HepG2 (cell line): ENCODE results near the gene CBFA2T2. TPM values are rescaled to one million over a fixed set of nuclear protein-coding genes. Genes with fewer than 3 reads are reported as not detected.

Source experiments
- ARHGAP35 ChIP-seq: sonication (generic); formaldehyde crosslinking; IDR thresholded peaks from 2 replicates; pipeline ENCODE4 v1.9.0; 2022; ENCODE audit warnings: mild to moderate bottlenecking, inconsistent platforms, moderate library complexity, missing genetic modification reagents, borderline replicate concordance
- CAMTA2 ChIP-seq: sonication (generic); formaldehyde crosslinking; IDR thresholded peaks from 2 replicates; pipeline ENCODE4 v1.4.0; 2020; ENCODE audit warnings: mild to moderate bottlenecking, missing genetic modification reagents, borderline replicate concordance
- CREM ChIP-seq, 2 experiments: sonication (generic) in 1 of 2; formaldehyde crosslinking in 1 of 2; IDR thresholded peaks; 2 replicates each; pipeline versions ENCODE4 v1.4.0 to v1.6.1; 2016 to 2020; ENCODE audit warnings: antibody characterized with exemption in 1 of 2, mild to moderate bottlenecking in 1 of 2, missing genetic modification reagents in 1 of 2
- GPN1 ChIP-seq: sonication (generic); formaldehyde crosslinking; IDR thresholded peaks from 2 replicates; pipeline ENCODE4 v1.5.1; 2020; ENCODE audit warnings: missing genetic modification reagents, borderline replicate concordance
- HMG20B ChIP-seq: conservative IDR thresholded peaks from 2 replicates; pipeline ENCODE4 v1.6.1; 2016; ENCODE audit warnings: missing genetic modification reagents, missing compliant biosample characterization
- MXI1 ChIP-seq: IDR thresholded peaks from 3 replicates; pipeline ENCODE4 v1.6.1; 2012; ENCODE audit warnings: low read depth, low read length, inconsistent platforms, borderline replicate concordance
- NFYC ChIP-seq: IDR thresholded peaks from 2 replicates; pipeline ENCODE4 v1.6.1; 2016; ENCODE audit warnings: missing genetic modification reagents, missing compliant biosample characterization
- NR2F2 ChIP-seq: IDR thresholded peaks from 2 replicates; pipeline ENCODE4 v1.6.1; 2012; ENCODE audit warnings: low read depth, inconsistent platforms, borderline replicate concordance
- RFXANK ChIP-seq: IDR thresholded peaks from 2 replicates; pipeline ENCODE4 v1.6.1; 2016
- SRF ChIP-seq: IDR thresholded peaks from 2 replicates; pipeline ENCODE4 v1.6.1; 2011; ENCODE audit warnings: mild to moderate bottlenecking, low read depth, low read length, moderate library complexity
- SRSF1 ChIP-seq: fragments of 200-400 bp; formaldehyde crosslinking; optimal IDR thresholded peaks from 2 replicates; pipeline ENCODE3; 2017; ENCODE audit warnings: mild to moderate bottlenecking, low read depth, low read length, moderate library complexity
- TAF15 ChIP-seq: fragments of 200-400 bp; formaldehyde crosslinking; IDR thresholded peaks from one replicate; pipeline ENCODE4 v1.6.1; 2018; ENCODE audit warnings: mild to moderate bottlenecking, low read depth, low read length; ENCODE audit not compliant: poor library complexity, severe bottlenecking
- ZBTB3 ChIP-seq: sonication (generic); formaldehyde crosslinking; IDR thresholded peaks from 2 replicates; pipeline ENCODE4 v1.4.0; 2020; ENCODE audit warnings: low read depth, mild to moderate bottlenecking, moderate library complexity, missing genetic modification reagents, borderline replicate concordance
- ZFP36L2 ChIP-seq: sonication (generic); formaldehyde crosslinking; IDR thresholded peaks from 2 replicates; pipeline ENCODE4 v1.4.0; 2020; ENCODE audit warnings: missing genetic modification reagents
- ZFX ChIP-seq: sonication (generic); formaldehyde crosslinking; IDR thresholded peaks from 2 replicates; pipeline ENCODE4 v1.4.0; 2020; ENCODE audit warnings: mild to moderate bottlenecking, low read depth, missing genetic modification reagents, moderate library complexity
- ZNF253 ChIP-seq: sonication (generic); formaldehyde crosslinking; IDR thresholded peaks from 2 replicates; pipeline ENCODE4 v1.8.0; 2022; ENCODE audit warnings: mild to moderate bottlenecking, missing genetic modification reagents, borderline replicate concordance
- ZNF264 ChIP-seq: sonication (generic); formaldehyde crosslinking; IDR thresholded peaks from 2 replicates; pipeline ENCODE4 v1.4.0; 2020; ENCODE audit warnings: missing genetic modification reagents
- ZNF549 ChIP-seq: sonication (generic); formaldehyde crosslinking; IDR thresholded peaks from 2 replicates; pipeline ENCODE4 v1.5.0; 2020; ENCODE audit warnings: missing genetic modification reagents
- ZSCAN25 ChIP-seq: sonication (generic); formaldehyde crosslinking; IDR thresholded peaks from 2 replicates; pipeline ENCODE4 v1.8.0; 2022; ENCODE audit warnings: mild to moderate bottlenecking, missing genetic modification reagents
- polyA plus RNA-seq, 8 experiments: library from polyadenylated mRNA; depleted of rRNA in 3 of 8; stranded (reverse) in 7 of 8; unstranded in 1 of 8; fragments of >200 nt; fragmentation: Illumina TruSeq in 4 of 8; extraction: Trizol in 4 of 8; gene quantifications; 2 replicates each; pipeline versions ENCODE4 v1.2.1 to v1.2.3, GENCODE V29; 2011 to 2016; ENCODE audit warnings: low read depth in 4 of 8, missing spikeins in 1 of 8, mixed read lengths in 1 of 8; ENCODE audit not compliant: insufficient read depth in 1 of 8
- total RNA-seq, 5 experiments: library from RNA; depleted of rRNA; stranded (reverse); fragments of >200 nt; fragmentation: Illumina TruSeq; extraction: Trizol; gene quantifications; 2 replicates each; pipeline ENCODE4 v1.2.3, GENCODE V29; 2016; ENCODE audit warnings: low read depth in 1 of 5
- TF ChIP-seq, protein P1 (sequence below): IDR thresholded peaks from 2 replicates; pipeline ENCODE4 v1.6.1; 2016; ENCODE audit warnings: low read depth, borderline replicate concordance
- TF ChIP-seq, protein P2 (sequence below): sonication (generic); formaldehyde crosslinking; IDR thresholded peaks from 2 replicates; pipeline ENCODE4 v1.4.0; 2020; ENCODE audit warnings: mild to moderate bottlenecking, missing genetic modification reagents
- TF ChIP-seq, protein P3 (sequence below): sonication (generic); formaldehyde crosslinking; IDR thresholded peaks from 2 replicates; pipeline ENCODE4 v1.5.0; 2020; ENCODE audit warnings: mild to moderate bottlenecking, low read depth, missing genetic modification reagents, borderline replicate concordance
- TF ChIP-seq, protein P4 (sequence below): sonication (generic); formaldehyde crosslinking; IDR thresholded peaks from 2 replicates; pipeline ENCODE4 v1.4.0; 2020; ENCODE audit warnings: missing genetic modification reagents
- TF ChIP-seq, protein P5 (sequence below): sonication (generic); formaldehyde crosslinking; IDR thresholded peaks from 2 replicates; pipeline ENCODE4 v1.4.0; 2020; ENCODE audit warnings: missing genetic modification reagents, borderline replicate concordance

CBFA2T2 gene
- total and polyA plus RNA-seq, 2 of the 13 experiments (the other 11 are each of a cell fraction or from before 2014, with no cell fraction given), result 6.3 to 21.2 TPM

GRCh38 chr20:33561692-33562601, 72.1 kb downstream of the CBFA2T2 start (continued):
- TF ChIP-seq, protein P1, sequence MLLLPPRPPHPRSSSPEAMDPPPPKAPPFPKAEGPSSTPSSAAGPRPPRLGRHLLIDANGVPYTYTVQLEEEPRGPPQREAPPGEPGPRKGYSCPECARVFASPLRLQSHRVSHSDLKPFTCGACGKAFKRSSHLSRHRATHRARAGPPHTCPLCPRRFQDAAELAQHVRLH (CRISPR knock-in tag), result peak; percentile 83; the same call in 1 of the 2 replicates
- TF ChIP-seq, protein P2, sequence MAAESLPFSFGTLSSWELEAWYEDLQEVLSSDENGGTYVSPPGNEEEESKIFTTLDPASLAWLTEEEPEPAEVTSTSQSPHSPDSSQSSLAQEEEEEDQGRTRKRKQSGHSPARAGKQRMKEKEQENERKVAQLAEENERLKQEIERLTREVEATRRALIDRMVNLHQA, result no peak
- TF ChIP-seq CREM (IDR thresholded peaks at IDR 0.05), result peak; percentile 90
- TF ChIP-seq CREM (CRISPR knock-in tag; IDR thresholded peaks at IDR 0.05), result no peak
- no peak for TF ChIP-seq SRF
- TF ChIP-seq ZFX (CRISPR knock-in tag), result no peak
- TF ChIP-seq, protein P3, sequence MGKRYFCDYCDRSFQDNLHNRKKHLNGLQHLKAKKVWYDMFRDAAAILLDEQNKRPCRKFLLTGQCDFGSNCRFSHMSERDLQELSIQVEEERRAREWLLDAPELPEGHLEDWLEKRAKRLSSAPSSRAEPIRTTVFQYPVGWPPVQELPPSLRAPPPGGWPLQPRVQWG (CRISPR knock-in tag), result no peak
- TF ChIP-seq, protein P4, sequence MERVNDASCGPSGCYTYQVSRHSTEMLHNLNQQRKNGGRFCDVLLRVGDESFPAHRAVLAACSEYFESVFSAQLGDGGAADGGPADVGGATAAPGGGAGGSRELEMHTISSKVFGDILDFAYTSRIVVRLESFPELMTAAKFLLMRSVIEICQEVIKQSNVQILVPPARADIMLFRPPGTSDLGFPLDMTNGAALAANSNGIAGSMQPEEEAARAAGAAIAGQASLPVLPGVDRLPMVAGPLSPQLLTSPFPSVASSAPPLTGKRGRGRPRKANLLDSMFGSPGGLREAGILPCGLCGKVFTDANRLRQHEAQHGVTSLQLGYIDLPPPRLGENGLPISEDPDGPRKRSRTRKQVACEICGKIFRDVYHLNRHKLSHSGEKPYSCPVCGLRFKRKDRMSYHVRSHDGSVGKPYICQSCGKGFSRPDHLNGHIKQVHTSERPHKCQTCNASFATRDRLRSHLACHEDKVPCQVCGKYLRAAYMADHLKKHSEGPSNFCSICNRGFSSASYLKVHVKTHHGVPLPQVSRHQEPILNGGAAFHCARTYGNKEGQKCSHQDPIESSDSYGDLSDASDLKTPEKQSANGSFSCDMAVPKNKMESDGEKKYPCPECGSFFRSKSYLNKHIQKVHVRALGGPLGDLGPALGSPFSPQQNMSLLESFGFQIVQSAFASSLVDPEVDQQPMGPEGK, result peak; percentile 68
- peak; percentile 85; the same call in 1 of the 2 replicates for TF ChIP-seq ZSCAN25 (CRISPR knock-in tag)
- peak; percentile 62; the same call in 1 of the 2 replicates for TF ChIP-seq NFYC (CRISPR knock-in tag)
- TF ChIP-seq TAF15, result no peak
- TF ChIP-seq, protein P5, sequence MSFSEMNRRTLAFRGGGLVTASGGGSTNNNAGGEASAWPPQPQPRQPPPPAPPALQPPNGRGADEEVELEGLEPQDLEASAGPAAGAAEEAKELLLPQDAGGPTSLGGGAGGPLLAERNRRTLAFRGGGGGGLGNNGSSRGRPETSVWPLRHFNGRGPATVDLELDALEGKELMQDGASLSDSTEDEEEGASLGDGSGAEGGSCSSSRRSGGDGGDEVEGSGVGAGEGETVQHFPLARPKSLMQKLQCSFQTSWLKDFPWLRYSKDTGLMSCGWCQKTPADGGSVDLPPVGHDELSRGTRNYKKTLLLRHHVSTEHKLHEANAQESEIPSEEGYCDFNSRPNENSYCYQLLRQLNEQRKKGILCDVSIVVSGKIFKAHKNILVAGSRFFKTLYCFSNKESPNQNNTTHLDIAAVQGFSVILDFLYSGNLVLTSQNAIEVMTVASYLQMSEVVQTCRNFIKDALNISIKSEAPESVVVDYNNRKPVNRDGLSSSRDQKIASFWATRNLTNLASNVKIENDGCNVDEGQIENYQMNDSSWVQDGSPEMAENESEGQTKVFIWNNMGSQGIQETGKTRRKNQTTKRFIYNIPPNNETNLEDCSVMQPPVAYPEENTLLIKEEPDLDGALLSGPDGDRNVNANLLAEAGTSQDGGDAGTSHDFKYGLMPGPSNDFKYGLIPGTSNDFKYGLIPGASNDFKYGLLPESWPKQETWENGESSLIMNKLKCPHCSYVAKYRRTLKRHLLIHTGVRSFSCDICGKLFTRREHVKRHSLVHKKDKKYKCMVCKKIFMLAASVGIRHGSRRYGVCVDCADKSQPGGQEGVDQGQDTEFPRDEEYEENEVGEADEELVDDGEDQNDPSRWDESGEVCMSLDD (CRISPR knock-in tag), result no peak
- no peak for TF ChIP-seq NR2F2
- TF ChIP-seq SRSF1, result no peak
- no peak for TF ChIP-seq ZFP36L2 (CRISPR knock-in tag)
- TF ChIP-seq CAMTA2 (CRISPR knock-in tag), result no peak
- TF ChIP-seq HMG20B (CRISPR knock-in tag), result 0 out of 2 replicates have a peak, but pooled peaks have one; percentile 60
- no peak for TF ChIP-seq ARHGAP35 (CRISPR knock-in tag)
- TF ChIP-seq ZBTB3 (CRISPR knock-in tag), result no peak
- TF ChIP-seq RFXANK (CRISPR knock-in tag), result 0 out of 2 replicates have a peak, but pooled peaks have one; percentile 41
- no peak for TF ChIP-seq GPN1
- TF ChIP-seq ZNF549 (CRISPR knock-in tag), result no peak
- no peak for TF ChIP-seq ZNF264
- no peak; the same call in 2 of the 3 replicates for TF ChIP-seq MXI1
- no peak for TF ChIP-seq ZNF253 (CRISPR knock-in tag)
